Cardiac fibroblast (primary cell): Measurements from ENCODE around the gene DAZL.

Experiments
- DNase-seq, 2 donors: peaks; one replicate each; pipeline versions ENCODE4 v3.0.0 to v3.0.0-alpha.2; 2010; ENCODE audit warnings: low read depth in 2 of 2
- H3K4me3 ChIP-seq, 2 donors: replicated peaks in 1 of 2; 1 replicate in 1 of 2; 2 replicates in 1 of 2; pipeline ENCODE4 v1.5.1; 2011; ENCODE audit warnings: low read depth in 2 of 2, low read length in 2 of 2, mild to moderate bottlenecking in 2 of 2, moderate library complexity in 1 of 2
- TF ChIP-seq, protein P1 (sequence below): IDR thresholded peaks from one replicate; pipeline ENCODE4 v1.5.1; 2011; ENCODE audit warnings: low read depth, mild to moderate bottlenecking, low read length, inconsistent platforms

DAZL gene

GRCh38 chr3:16552757-16553156, 52.5 kb downstream of the DAZL start:
- no peak overlapping the region for H3K4me3 ChIP-seq
- no peak for DNase-seq
- TF ChIP-seq, protein P1, sequence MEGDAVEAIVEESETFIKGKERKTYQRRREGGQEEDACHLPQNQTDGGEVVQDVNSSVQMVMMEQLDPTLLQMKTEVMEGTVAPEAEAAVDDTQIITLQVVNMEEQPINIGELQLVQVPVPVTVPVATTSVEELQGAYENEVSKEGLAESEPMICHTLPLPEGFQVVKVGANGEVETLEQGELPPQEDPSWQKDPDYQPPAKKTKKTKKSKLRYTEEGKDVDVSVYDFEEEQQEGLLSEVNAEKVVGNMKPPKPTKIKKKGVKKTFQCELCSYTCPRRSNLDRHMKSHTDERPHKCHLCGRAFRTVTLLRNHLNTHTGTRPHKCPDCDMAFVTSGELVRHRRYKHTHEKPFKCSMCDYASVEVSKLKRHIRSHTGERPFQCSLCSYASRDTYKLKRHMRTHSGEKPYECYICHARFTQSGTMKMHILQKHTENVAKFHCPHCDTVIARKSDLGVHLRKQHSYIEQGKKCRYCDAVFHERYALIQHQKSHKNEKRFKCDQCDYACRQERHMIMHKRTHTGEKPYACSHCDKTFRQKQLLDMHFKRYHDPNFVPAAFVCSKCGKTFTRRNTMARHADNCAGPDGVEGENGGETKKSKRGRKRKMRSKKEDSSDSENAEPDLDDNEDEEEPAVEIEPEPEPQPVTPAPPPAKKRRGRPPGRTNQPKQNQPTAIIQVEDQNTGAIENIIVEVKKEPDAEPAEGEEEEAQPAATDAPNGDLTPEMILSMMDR, result no peak

DNA sequence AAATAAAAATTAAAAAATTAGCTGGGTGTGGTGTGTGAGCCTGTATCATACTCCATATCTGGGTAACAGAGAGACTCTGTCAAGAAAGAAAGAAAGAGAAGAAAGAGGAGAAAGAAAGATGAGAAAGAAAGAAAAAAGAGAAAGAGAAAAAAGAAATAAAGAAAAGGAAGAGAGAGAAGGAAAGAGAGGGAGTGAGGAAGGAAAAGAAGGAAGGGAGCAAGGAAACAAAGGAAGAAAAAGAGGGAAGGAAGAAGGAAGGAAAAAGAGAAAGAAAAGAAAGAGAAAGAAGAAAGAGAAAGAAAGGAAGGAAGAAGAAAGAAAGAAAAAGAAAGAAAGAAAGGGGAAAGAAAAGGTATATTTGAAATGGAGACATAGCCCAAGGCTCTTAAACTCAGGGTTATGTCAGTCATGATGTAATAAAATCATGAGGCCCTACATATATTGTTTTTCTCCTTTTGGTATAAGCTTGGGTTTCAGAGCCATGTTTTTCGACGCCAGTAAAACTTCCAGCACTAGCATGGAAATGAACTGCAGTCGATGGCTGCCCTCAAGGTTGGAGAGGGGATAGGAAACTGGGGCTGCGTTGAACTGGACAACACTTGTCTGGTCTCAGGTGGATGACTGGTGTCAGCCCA, 53.8 kb downstream of the DAZL start:
- no peak for DNase-seq
- TF ChIP-seq, protein P1, result no peak
- no peak overlapping the region for H3K4me3 ChIP-seq

DNA sequence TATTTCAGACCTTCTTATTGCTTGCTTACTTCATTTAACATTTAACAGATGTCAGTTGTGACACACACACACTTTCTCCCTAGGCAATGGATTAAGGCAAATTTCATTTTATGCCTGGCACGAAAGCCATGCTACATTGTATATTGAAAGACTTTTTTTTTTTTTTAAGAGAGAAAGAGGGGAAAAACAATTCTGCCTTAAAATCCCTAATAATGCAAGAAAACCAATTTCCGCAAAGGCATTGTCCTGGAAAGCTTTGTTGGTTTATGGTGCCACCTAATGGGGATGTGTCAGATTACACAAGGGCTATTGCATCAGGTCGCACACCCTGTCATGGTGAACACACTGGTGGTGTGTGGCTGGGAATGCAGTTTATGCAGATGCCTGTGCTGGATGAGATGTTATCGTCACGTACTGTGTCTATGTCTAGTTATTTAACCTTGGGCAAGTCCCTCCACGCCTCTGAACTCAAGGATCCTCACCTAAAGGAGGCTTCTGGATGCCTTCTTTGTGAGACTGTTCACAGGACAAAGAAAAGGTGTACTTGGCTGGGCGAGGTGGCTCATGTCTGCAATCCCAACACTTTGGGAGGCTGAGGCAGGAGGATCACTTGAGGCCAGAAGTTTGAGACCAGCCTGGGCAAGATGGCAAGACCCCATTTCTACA, 54.4 kb downstream of the DAZL start:
- H3K4me3 ChIP-seq, result no peak overlapping the region
- TF ChIP-seq, protein P1, result peak; percentile 81
- peak; percentile 88 to 94 for DNase-seq

DNA sequence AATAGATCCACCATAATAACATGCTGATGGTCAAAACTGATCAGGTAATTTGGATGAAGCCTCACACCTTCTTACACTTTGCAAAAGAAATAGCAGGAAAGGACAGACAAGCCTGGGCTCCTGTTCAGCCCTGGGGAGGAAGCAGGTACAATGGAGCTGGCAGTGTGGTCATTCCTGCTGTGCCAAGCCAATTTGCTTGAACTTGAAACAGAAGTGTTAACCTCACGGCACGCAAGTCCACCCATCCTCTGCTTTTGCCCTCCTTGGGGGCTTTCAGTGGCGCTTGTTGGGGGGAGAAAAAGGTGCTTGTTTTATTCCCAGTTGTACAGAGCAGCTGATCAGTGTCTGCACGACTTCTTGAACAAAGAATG, 54.9 kb downstream of the DAZL start:
- peak in 1 of 2 donors; percentile 4 for DNase-seq
- no peak overlapping the region for H3K4me3 ChIP-seq
- TF ChIP-seq, protein P1, result no peak

DNA sequence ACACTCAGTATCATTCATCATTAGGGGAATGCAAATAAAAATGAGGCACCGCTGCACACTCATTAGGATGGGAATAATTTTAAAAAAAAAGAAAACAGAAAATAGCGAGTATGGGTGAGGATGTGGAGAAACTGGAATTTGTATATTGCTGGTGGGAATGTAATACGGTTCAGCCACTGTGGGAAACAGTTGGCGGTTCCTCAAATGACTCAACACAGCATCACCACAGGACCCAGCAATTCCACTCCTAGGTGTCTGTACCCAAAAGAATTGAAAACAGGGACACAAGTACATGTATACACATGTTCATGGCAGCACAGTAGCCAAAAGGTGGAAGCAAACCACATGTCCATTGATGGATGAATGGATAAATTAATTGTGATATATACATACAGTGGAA, 56.5 kb downstream of the DAZL start:
- H3K4me3 ChIP-seq, result no peak overlapping the region
- TF ChIP-seq, protein P1, result no peak
- peak; percentile 26 to 81 for DNase-seq

DNA sequence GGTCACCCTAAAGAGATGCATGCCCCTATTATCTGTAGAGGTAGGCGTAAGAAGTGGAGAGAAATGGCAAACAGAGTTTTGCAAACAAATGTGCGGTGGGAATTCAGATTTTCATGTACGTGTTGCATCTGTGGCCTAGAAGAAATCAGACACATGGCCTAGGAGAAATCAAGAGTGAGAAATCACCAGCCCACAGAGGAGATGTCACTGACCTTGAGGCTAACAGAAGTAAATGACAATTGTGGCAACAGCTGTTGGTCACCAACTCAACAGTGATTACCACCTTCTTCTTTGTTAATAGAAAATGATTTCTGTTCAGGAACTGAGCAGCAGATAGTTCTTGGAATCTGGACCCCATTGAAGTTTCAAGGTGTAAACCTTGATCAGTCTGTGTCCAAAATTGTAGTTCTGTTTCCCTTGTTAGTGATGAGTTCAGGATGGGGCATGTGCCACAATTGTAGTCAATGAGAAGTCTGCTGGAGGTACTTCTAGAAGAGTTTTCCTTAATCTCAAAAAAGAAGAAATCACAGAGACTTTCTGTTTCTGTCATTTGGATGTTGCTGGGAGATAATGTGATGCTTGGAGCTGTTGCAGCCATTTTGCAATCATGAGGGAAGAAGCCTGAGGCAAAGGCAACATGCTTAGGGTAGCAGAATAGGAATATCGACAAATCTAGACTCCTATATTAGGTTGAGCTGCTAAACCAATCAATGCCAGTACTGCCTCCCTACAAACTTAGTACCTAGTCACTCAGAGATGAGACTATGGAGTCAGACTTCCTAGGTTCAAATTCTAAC, 57.5 kb downstream of the DAZL start:
- H3K4me3 ChIP-seq, result no peak overlapping the region
- TF ChIP-seq, protein P1, result no peak
- DNase-seq, result no peak
